Panc1 (cell line): ENCODE data around the gene CAPZA3. TPM values are rescaled to one million over a fixed set of nuclear protein-coding genes. Genes with fewer than 3 reads are reported as not detected.
"Not testable (repeated sequence)": the region's sequence is repeated elsewhere in the genome, so short reads cannot be mapped to it uniquely, and the experiment has no call there.

Experiments used
- ATAC-seq: fragments of 200-7000 bp; cut with Tn5 transposase; 2 replicates; pipeline ENCODE4 v1.9.1; 2020; ENCODE audit warnings: mild to moderate bottlenecking, moderate library complexity
- BruUV-seq: library from RNA; stranded (reverse); fragments of 400-500 nt; replicated peaks from 2 replicates; lab custom pipeline; 2021; lab: Mats Ljungman, UMichigan
- CTCF ChIA-PET: fragments of 300-600 bp; sonication (Branson Sonifier 250); formaldehyde crosslinking; loops from one replicate; lab custom pipeline; 2022; ENCODE audit warnings: antibody characterized with exemption; lab: Charles Lee
- POLR2A ChIA-PET: fragments of 300-600 bp; sonication (Branson Sonifier 250); formaldehyde crosslinking; loops from one replicate; lab custom pipeline; 2022; ENCODE audit warnings: antibody characterized with exemption; lab: Charles Lee
- DNase-seq: peaks from one replicate; pipeline ENCODE4 v3.0.0-alpha.2; 2010; ENCODE audit warnings: low read depth, low spot score
- H3K27ac ChIP-seq: 2 replicates; pipeline ENCODE4 v1.5.1; 2011; ENCODE audit warnings: mild to moderate bottlenecking, low read length, inconsistent platforms
- H3K27me3 ChIP-seq: fragments of 200-500 bp; sonication (Bioruptor generic); 2 replicates; pipeline ENCODE4 v1.6.0; 2014; ENCODE audit warnings: low read length, inconsistent platforms; ENCODE audit not compliant: control insufficient read depth, insufficient read depth
- H3K36me3 ChIP-seq: fragments of 200-500 bp; sonication (Bioruptor generic); 2 replicates; pipeline ENCODE4 v1.5.1; 2014; ENCODE audit warnings: inconsistent platforms, mild to moderate bottlenecking, low read length, moderate library complexity; ENCODE audit not compliant: control insufficient read depth, insufficient read depth
- H3K4me1 ChIP-seq: 2 replicates; pipeline ENCODE4 v1.5.1; 2011; ENCODE audit warnings: inconsistent platforms, mild to moderate bottlenecking, low read length, moderate library complexity; ENCODE audit not compliant: control insufficient read depth, insufficient read depth
- H3K4me3 ChIP-seq, 2 experiments: 2 replicates each; pipeline ENCODE4 v1.5.1; 2011 to 2012; ENCODE audit warnings: low read depth in 2 of 2, low read length in 2 of 2, mild to moderate bottlenecking in 2 of 2, inconsistent platforms in 1 of 2, moderate library complexity in 1 of 2
- H3K9me3 ChIP-seq: fragments of 200-500 bp; sonication (Bioruptor generic); 2 replicates; pipeline ENCODE4 v1.5.1; 2014; ENCODE audit warnings: low read depth, mild to moderate bottlenecking, inconsistent platforms, low read length, moderate library complexity; ENCODE audit not compliant: control insufficient read depth, insufficient read depth
- POLR2AphosphoS5 ChIP-seq: IDR thresholded peaks from 2 replicates; pipeline ENCODE4 v1.6.1; 2012; ENCODE audit warnings: mild to moderate bottlenecking, low read depth, low read length, moderate library complexity
- SIN3A ChIP-seq: IDR thresholded peaks from 2 replicates; pipeline ENCODE4 v1.6.1; 2012; ENCODE audit warnings: low read depth, mild to moderate bottlenecking, low read length, moderate library complexity, borderline replicate concordance; ENCODE audit not compliant: insufficient read depth
- TCF7L2 ChIP-seq: IDR thresholded peaks from 2 replicates; pipeline ENCODE4 v1.6.1; 2011; ENCODE audit warnings: mild to moderate bottlenecking, low read depth, low read length, inconsistent platforms
- in situ Hi-C: cut with HindIII; loops from 2 replicates; pipeline ENCODE4 v1.10.0; 2016; ENCODE audit warnings: low sequenced_read_pairs, low pct_unique_long_range_greater_than_20kb
- intact Hi-C: fragments of 100-400 bp; cut with micrococcal nuclease; formaldehyde crosslinking; loops from one replicate; pipeline ENCODE4 v1.10.0; 2022; ENCODE audit not compliant: unreplicated experiment
- total RNA-seq: library from RNA; stranded (reverse); gene quantifications from one replicate; pipeline ENCODE4 v1.2.1, GENCODE V29; 2021; ENCODE audit not compliant: unreplicated experiment
- TF ChIP-seq, protein P1 (sequence below), 2 experiments: IDR thresholded peaks; 2 replicates each; pipeline ENCODE4 v1.6.1; 2011 to 2012; ENCODE audit warnings: low read depth in 2 of 2, control low read depth in 1 of 2, low read length in 1 of 2, mild to moderate bottlenecking in 1 of 2, moderate library complexity in 1 of 2; ENCODE audit not compliant: insufficient read depth in 1 of 2
- TF ChIP-seq, protein P2 (sequence below): fragments of 450-650 bp; IDR thresholded peaks from 2 replicates; pipeline ENCODE4 v1.5.1; 2017; ENCODE audit warnings: mild to moderate bottlenecking

CAPZA3 gene
- total RNA-seq, 1 experiment from 2014 or later, result not detected

DNA sequence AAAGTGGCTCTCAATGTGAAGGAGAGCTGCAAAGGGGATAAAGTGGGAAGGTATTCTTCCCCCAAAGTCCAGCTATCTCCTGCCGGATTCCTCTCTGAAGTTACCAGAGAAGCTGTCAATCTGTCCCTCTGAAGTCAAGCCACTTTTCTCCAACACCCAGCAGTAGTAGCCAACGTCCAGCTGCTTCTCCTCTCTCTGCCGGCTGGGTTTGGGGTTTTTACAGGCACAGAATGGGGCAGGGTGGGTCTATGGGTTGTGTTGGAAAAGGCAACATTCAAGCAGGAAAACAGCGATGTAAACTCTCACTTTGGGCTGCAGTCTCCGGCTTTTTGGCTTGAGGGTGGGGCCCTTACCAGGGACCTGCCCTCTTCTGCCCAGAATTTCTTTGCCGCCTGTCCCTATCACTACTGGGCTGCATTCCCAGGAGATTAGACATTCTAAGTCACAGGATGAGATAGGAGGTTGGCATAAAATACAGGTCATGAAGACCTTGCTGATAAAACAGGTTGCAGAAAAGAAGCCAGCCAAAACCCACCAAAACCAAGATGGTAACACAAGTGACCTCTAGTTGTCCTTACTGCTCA lies 16.3 kb downstream of the CAPZA3 start:
- TF ChIP-seq SIN3A (no peak), POLR2AphosphoS5 (no peak), TCF7L2 (no peak)
- TF ChIP-seq, protein P1, sequence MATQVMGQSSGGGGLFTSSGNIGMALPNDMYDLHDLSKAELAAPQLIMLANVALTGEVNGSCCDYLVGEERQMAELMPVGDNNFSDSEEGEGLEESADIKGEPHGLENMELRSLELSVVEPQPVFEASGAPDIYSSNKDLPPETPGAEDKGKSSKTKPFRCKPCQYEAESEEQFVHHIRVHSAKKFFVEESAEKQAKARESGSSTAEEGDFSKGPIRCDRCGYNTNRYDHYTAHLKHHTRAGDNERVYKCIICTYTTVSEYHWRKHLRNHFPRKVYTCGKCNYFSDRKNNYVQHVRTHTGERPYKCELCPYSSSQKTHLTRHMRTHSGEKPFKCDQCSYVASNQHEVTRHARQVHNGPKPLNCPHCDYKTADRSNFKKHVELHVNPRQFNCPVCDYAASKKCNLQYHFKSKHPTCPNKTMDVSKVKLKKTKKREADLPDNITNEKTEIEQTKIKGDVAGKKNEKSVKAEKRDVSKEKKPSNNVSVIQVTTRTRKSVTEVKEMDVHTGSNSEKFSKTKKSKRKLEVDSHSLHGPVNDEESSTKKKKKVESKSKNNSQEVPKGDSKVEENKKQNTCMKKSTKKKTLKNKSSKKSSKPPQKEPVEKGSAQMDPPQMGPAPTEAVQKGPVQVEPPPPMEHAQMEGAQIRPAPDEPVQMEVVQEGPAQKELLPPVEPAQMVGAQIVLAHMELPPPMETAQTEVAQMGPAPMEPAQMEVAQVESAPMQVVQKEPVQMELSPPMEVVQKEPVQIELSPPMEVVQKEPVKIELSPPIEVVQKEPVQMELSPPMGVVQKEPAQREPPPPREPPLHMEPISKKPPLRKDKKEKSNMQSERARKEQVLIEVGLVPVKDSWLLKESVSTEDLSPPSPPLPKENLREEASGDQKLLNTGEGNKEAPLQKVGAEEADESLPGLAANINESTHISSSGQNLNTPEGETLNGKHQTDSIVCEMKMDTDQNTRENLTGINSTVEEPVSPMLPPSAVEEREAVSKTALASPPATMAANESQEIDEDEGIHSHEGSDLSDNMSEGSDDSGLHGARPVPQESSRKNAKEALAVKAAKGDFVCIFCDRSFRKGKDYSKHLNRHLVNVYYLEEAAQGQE (IDR thresholded peaks at IDR 0.05; ENCODE audit: insufficient read depth in 1 of 2, low read depth in 2 of 2, low read length in 1 of 2), result no peak
- TF ChIP-seq, protein P2, sequence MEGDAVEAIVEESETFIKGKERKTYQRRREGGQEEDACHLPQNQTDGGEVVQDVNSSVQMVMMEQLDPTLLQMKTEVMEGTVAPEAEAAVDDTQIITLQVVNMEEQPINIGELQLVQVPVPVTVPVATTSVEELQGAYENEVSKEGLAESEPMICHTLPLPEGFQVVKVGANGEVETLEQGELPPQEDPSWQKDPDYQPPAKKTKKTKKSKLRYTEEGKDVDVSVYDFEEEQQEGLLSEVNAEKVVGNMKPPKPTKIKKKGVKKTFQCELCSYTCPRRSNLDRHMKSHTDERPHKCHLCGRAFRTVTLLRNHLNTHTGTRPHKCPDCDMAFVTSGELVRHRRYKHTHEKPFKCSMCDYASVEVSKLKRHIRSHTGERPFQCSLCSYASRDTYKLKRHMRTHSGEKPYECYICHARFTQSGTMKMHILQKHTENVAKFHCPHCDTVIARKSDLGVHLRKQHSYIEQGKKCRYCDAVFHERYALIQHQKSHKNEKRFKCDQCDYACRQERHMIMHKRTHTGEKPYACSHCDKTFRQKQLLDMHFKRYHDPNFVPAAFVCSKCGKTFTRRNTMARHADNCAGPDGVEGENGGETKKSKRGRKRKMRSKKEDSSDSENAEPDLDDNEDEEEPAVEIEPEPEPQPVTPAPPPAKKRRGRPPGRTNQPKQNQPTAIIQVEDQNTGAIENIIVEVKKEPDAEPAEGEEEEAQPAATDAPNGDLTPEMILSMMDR, result no peak
- ChIA-PET POLR2A (no interaction called here), CTCF (no interaction called here)

DNA sequence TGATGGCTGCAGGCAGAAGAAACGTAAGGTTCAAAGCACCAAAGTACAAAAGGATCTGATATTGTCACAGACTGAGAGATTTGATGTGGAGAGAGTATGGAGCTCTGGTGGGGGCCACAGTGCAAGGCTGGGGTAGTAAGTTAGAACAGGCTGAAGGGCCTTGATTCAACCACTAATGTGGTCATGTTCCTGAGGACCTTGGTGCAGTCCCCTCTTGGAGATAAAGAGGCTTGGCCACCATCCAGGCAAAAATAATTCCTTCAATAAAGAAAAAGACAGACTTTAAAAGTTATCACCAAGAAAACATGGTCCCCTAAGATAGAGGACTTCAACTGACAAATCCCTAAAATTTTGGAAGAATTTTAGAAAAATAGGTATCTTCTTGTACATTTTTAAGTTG lies 17.4 kb downstream of the CAPZA3 start:
- intact Hi-C loops (no loop called here), in situ Hi-C loops (no loop called here)
- no peak overlapping the region for H3K4me3 ChIP-seq
- no peak for ATAC-seq
- H3K27me3 ChIP-seq, result no peaks in the 10 kb centered on the region
- ChIA-PET CTCF (no interaction called here), POLR2A (no interaction called here)
- no peaks in the 10 kb centered on the region for H3K4me1 ChIP-seq
- no peaks in the 10 kb centered on the region for H3K9me3 ChIP-seq
- H3K36me3 ChIP-seq, result no peaks in the 10 kb centered on the region
- DNase-seq, result no peak
- no peak overlapping the region for H3K27ac ChIP-seq
- no TSS peak for BruUV-seq
- TF ChIP-seq, protein P2, result no peak
- TF ChIP-seq TCF7L2, result no peak
- TF ChIP-seq SIN3A, result no peak
- TF ChIP-seq, protein P1 (IDR thresholded peaks at IDR 0.05; ENCODE audit: insufficient read depth in 1 of 2, low read depth in 2 of 2, low read length in 1 of 2), result no peak
- no peak for TF ChIP-seq POLR2AphosphoS5

More for the DNA sequence above, 16.3 kb downstream of the CAPZA3 start:
- no TSS peak for BruUV-seq
- Histone ChIP-seq H3K4me3 (no peak overlapping the region), H3K4me1 (no peaks in the 10 kb centered on the region), H3K36me3 (no peaks in the 10 kb centered on the region), H3K27me3 (no peaks in the 10 kb centered on the region), H3K27ac (no peak overlapping the region), H3K9me3 (no peaks in the 10 kb centered on the region)
- DNase-seq (no peak), ATAC-seq (no peak)
- in situ Hi-C loops (no loop called here), intact Hi-C loops (no loop called here)

DNA sequence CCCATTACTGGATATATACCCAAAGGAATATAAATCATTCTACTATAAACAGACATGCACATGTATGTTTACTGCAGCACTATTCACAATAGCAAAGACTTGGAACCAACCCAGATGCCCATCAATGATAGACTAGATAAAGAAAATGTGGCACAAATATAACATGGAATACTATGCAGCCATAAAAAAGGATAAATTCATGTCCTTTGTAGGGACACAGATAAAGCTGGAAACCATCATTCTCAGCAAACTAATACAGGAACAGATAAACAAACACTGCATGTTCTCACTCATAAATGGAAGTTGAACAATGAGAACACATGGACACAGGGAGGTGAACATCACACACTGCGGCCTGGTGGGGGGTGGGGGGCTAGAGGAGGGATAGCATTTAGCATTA lies 28.6 kb downstream of the CAPZA3 start:
- POLR2A ChIA-PET, H3K4me1 ChIP-seq, H3K9me3 ChIP-seq, BruUV-seq, H3K27me3 ChIP-seq, H3K27ac ChIP-seq, DNase-seq, H3K4me3 ChIP-seq, H3K36me3 ChIP-seq, intact Hi-C loops, ATAC-seq, CTCF ChIA-PET, in situ Hi-C loops: not testable (repeated sequence)
